ENCODE measurements around the gene PEAK3. TPM values are rescaled to one million over a fixed set of nuclear protein-coding genes. Genes with fewer than 3 reads are reported as not detected.

PEAK3 gene
- total RNA-seq, 4 donors from 2014 or later = 0.27 to 1.6 (median 0.59) TPM

GRCh38 chr19:2247433-2248101 lies 34.4 kb downstream of the PEAK3 start:
- Histone ChIP-seq H3K4me3 (replicated peaks in 1 of 3) (no peak overlapping the region), H3K9me3 (no peaks in the 10 kb centered on the region), H3K4me1 (peaks cover 0 to 25% of the 10 kb centered on the region in 2 donors), H3K27me3 (peaks cover 2% of the 10 kb centered on the region), H3K27ac (no peak overlapping the region), H3K36me3 (peaks cover 48 to 51% of the 10 kb centered on the region in 2 donors)
- intact Hi-C loops (cut with DNase I) = no loop called here
- DNase-seq = no peak
- TF ChIP-seq, protein P1, sequence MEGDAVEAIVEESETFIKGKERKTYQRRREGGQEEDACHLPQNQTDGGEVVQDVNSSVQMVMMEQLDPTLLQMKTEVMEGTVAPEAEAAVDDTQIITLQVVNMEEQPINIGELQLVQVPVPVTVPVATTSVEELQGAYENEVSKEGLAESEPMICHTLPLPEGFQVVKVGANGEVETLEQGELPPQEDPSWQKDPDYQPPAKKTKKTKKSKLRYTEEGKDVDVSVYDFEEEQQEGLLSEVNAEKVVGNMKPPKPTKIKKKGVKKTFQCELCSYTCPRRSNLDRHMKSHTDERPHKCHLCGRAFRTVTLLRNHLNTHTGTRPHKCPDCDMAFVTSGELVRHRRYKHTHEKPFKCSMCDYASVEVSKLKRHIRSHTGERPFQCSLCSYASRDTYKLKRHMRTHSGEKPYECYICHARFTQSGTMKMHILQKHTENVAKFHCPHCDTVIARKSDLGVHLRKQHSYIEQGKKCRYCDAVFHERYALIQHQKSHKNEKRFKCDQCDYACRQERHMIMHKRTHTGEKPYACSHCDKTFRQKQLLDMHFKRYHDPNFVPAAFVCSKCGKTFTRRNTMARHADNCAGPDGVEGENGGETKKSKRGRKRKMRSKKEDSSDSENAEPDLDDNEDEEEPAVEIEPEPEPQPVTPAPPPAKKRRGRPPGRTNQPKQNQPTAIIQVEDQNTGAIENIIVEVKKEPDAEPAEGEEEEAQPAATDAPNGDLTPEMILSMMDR (IDR thresholded peaks at IDR 0.05) = no peak
- WGBS, 2 donors = 94 to 95% methylated on average over 16 to 26 of the region's 28 CpGs

- DNase-seq = no peak
- intact Hi-C loops (cut with DNase I) = no loop called here
Measured at GRCh38 chr19:2246801-2247361, 35.1 kb downstream of the PEAK3 start.

GRCh38 chr19:2246014-2246620 lies 35.9 kb downstream of the PEAK3 start:
- peaks cover 12 to 22% of the 10 kb centered on the region in 2 donors for H3K4me1 ChIP-seq
- H3K27ac ChIP-seq = no peak overlapping the region
- WGBS, 2 donors = 93 to 97% methylated on average over 14 to 18 of the region's 25 CpGs
- H3K4me3 ChIP-seq (replicated peaks in 1 of 3) = no peak overlapping the region
- intact Hi-C loops (cut with DNase I) = no loop called here
- no peak for TF ChIP-seq POLR2A (IDR thresholded peaks at IDR 0.05)
- TF ChIP-seq, protein P1 (IDR thresholded peaks at IDR 0.05) = no peak
- peaks cover 48 to 51% of the 10 kb centered on the region in 2 donors for H3K36me3 ChIP-seq
- DNase-seq = no peak
- no peaks in the 10 kb centered on the region for H3K9me3 ChIP-seq
- H3K27me3 ChIP-seq = no peaks in the 10 kb centered on the region

More at GRCh38 chr19:2246801-2247361, 35.1 kb downstream of the PEAK3 start:
- Histone ChIP-seq H3K27me3 (no peaks in the 10 kb centered on the region), H3K36me3 (peaks cover 48 to 51% of the 10 kb centered on the region in 2 donors), H3K9me3 (no peaks in the 10 kb centered on the region), H3K4me1 (peaks cover 4 to 20% of the 10 kb centered on the region in 2 donors), H3K27ac (no peak overlapping the region), H3K4me3 (replicated peaks in 1 of 3) (no peak overlapping the region)
- WGBS, 2 donors = 72 to 89% methylated on average over 7 to 23 of the region's 26 CpGs
- TF ChIP-seq, protein P1 (IDR thresholded peaks at IDR 0.05) = no peak
- TF ChIP-seq POLR2A (IDR thresholded peaks at IDR 0.05) = no peak

DNA sequence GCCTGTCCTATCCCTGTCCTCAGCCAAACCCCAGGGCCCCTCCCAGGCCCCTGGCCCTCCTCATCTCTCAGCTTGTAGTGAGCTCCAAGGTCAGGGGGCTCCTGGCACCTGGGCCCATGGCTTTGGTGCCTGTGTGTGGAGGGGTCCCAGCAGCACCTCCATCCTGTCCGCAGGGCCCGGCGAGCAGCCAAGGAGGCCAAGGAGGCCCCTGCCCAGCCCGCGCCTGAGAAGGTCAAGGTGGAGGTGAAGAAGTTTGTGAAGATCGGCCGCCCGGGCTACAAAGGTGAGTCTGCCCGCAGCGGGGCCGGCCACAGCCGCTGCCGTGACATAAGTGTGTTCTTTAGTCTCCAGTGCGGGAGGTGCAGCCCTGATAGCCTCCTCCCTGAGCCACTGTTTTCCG lies 36.7 kb downstream of the PEAK3 start:
- Histone ChIP-seq H3K36me3 (peaks cover 48 to 51% of the 10 kb centered on the region in 2 donors), H3K27me3 (no peaks in the 10 kb centered on the region), H3K27ac (no peak overlapping the region), H3K4me3 (replicated peaks in 1 of 3) (no peak overlapping the region), H3K9me3 (no peaks in the 10 kb centered on the region), H3K4me1 (peaks cover 20 to 22% of the 10 kb centered on the region in 2 donors)
- DNase-seq = no peak
- 94% methylated on average over 15 of the region's 15 CpGs; no CpG with 5 or more reads in 1 of the 2 donors for WGBS, 2 donors
- TF ChIP-seq, protein P1 (IDR thresholded peaks at IDR 0.05) = no peak
- intact Hi-C loops (cut with DNase I) = no loop called here

- peaks cover 48 to 51% of the 10 kb centered on the region in 2 donors for H3K36me3 ChIP-seq
- WGBS, 2 donors = 86% methylated on average over 18 to 20 of the region's 21 CpGs
- H3K4me3 ChIP-seq (replicated peaks in 1 of 3) = no peak overlapping the region
- no peak overlapping the region for H3K27ac ChIP-seq
- intact Hi-C loops (cut with DNase I) = no loop called here
- H3K27me3 ChIP-seq = no peaks in the 10 kb centered on the region
- TF ChIP-seq, protein P1 (IDR thresholded peaks at IDR 0.05) = no peak
- no peak for TF ChIP-seq POLR2A (IDR thresholded peaks at IDR 0.05)
- H3K9me3 ChIP-seq = no peaks in the 10 kb centered on the region
- no peak for DNase-seq
- peaks cover 24 to 26% of the 10 kb centered on the region in 2 donors for H3K4me1 ChIP-seq
Measured at GRCh38 chr19:2244486-2244885, 37.5 kb downstream of the PEAK3 start.

Data from thyroid gland (tissue), 4 donors.